A549 treated with AZD2906 at 1 μM for 4 hours (cell line): ENCODE measurements around the gene ZNF610. TPM values are rescaled to one million over a fixed set of nuclear protein-coding genes. Genes with fewer than 3 reads are reported as not detected.

Source experiments
- total RNA-seq: library from RNA; stranded (reverse); fragments of 200-300 nt; extraction: Qiagen RNA extraction; gene quantifications from 5 replicates; pipeline ENCODE4 v1.2.3, GENCODE V29; 2022

The ZNF610 gene
- total RNA-seq = not detected in 5 replicates

DNA sequence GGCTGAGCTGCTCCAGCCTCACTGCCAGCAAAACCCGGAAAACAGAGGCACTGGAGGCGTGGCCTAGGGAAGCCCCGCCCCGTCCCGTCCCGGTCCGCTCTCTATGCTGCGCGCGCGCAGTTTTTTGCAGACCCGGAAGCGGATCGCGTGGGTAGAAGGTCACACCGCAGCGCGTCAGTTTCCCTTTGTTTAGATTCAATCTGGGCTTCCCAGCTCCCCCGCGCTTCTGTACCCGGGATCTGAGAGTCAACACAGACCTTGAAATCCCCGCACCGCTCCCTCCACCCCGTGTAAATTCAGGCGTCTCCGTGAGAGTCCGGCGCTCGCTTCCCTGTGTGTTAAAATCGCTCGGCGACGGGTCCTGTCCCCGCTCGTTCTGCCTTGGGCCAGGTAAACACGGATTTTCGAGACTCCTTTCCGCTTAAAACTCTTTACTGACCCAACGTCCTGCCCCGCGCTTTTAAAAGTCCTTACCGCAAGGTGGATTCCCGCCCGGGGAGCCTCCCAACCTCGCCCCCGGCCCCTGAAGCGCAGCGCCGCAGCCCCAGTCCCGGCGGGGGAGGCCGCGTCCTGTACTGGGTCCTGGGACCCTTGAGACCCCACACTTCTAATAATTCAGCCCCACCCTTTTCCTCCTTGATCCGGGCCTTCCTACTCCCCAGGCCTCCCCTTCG, at the start of gene ZNF610:
ZNF610 (plus strand) TSS at position 127 of the 674 bp plus-strand sequence. CDS start 12,930 bp downstream, outside the sequence.

DNA sequence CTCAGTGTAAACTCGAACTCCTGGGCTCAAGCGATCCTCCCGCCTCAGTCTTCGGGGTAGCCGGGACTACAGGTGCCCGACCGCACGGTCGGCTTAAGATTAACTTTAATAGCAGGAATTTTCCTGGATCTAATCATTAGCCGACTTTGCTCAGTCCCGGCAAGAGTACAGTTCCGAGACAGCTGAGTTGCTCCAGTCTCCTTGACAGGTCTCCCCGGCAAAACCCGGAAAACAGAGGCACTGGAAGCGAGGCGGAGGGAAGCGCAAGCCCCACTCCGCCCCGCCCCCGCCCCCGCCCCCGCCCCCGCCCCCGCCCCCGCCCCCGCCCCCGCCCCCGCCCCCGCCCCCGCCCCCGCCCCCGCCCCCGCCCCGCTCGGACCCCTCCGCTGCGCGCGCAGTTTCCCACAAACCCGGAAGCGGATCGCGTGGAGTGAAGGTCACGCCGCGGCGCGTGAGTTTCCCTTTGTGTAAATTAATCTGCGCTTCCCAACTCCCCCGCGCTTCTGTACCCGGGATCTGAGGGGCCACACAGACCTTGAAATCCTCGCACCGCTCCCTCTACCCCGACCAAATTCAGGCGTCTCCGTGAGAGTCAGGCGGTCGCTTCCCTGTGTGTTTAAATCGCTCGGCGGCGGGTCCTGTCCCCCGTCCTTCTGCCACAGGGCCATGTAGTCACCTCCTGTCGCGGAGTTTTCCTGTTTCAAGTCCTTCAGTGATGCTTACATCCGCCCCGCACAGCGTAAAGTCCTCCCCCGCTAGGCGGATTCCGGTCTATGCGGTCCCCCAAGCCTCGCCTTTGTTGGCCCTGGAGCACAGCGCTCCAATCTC, 39.1 kb upstream of the ZNF610 start, which contains the start of gene ZNF480:
ZNF480 (plus strand) TSS at position 397 of the 828 bp plus-strand sequence. CDS start 3,244 bp downstream, outside the sequence.

DNA sequence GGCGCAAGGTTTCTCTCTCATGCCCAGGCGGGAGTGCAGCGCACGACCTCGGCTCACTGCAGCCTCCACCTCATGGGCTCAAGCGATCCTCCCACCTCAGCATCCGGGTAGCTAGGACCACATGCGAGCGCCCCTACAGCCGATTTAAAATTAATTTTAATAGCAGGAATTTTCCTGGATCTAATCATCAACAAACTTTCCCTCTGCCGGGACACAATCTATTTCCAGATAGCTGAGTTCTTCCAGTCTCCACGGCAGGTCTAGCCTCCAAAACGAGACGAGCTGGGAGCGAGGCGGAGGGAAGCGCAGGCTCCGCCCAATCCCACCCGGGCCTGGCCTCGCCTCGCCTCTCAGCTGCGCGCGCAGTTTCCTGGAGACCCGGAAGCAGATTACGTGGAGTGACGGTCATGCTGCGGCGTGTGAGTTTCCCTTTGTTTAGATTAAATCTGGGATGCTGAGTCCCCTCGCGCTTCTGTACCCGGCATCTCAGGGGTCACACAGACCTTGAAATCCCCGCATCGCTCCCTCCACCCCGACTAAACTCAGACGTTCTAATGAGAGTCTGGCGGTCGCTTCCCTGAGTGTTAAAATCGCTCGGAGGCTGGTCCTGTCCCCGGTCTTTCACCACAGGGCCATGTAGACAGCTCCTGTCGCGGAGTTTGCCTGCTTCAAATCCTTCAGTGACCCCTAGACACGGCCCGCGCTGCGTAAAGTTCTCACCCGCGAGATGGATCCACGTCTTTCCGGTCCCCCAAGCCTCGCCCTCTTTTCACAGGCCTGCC, 33.7 kb downstream of the ZNF610 start, which contains the start of gene ZNF880:
ZNF880 (plus strand) TSS at position 365 of the 782 bp plus-strand sequence; CDS start at position 408, 43 bp downstream.

DNA sequence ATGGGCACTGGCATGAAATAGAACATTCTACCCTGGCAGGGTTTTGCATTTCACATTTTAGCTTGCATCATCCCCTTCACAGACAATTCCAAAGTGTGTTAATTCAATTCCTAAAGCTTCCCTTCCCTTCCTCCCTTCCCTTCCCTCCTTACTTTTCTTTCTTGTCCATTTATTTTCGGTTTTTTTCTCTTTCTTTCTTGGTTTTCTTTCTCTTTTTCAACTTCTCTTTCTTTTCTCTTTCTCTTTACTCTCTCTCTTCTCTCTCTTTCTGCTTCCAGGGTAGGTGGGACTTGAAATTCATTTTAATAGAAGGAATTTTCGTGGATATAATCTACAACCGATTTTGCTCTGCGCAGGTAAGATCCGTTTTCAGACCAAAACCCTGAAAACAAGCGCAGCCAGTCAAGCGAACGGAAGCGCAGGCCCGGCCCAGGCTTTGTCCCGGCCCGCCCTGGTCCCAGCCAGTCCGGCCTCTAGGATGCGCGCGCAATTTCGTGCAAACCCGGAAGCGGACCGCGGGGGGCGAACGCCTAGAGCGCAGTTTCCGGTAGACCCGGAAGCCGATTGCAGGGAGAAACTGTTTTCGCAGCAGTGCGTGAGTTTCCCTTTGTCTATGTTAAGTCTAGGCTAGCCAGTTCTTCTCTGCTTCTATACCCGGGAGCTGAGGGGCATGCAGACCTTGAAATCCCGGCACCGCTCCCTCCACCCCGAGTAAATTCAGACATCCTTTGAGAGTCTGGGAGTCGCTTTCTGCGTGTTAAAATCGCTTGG, 61.5 kb downstream of the ZNF610 start, which contains the start of gene ZNF528:
ZNF528 (plus strand) TSS at position 540 of the 771 bp plus-strand sequence. CDS start 4,165 bp downstream, outside the sequence.

Other genes starting within 250 kb of the ZNF610 start
- gene ZNF841, start 240.5 kb upstream of the ZNF610 start, total RNA-seq = 1.6 to 1.9 TPM (median 1.8 TPM) in 5 replicates
- 0.41 to 1.1 TPM (median 0.82 TPM) in 5 replicates for gene ZNF616, start 196.3 kb upstream of the ZNF610 start, total RNA-seq
- gene ZNF836, start 164.6 kb upstream of the ZNF610 start, total RNA-seq = 0.42 to 1.1 TPM (median 0.76 TPM) in 5 replicates
- gene PPP2R1A, start 146.2 kb upstream of the ZNF610 start, total RNA-seq = 184 to 318 TPM (median 309 TPM) in 5 replicates
- gene ZNF766, start 66.7 kb upstream of the ZNF610 start, total RNA-seq = 6.6 to 11.2 TPM (median 8.3 TPM) in 5 replicates
- 6.1 to 17.9 TPM (median 16.3 TPM) in 5 replicates for gene ZNF480, start 39.1 kb upstream of the ZNF610 start, total RNA-seq
- 0.63 to 1.5 TPM (median 0.81 TPM) in 5 replicates for gene ZNF880, start 33.7 kb downstream of the ZNF610 start, total RNA-seq
- gene ZNF528, start 61.6 kb downstream of the ZNF610 start, total RNA-seq = 0.24 to 0.27 TPM in 2 of 5 replicates, not detected in the others
- gene ZNF534, start 92.9 kb downstream of the ZNF610 start, total RNA-seq = not detected in 5 replicates
- not detected in 5 replicates for gene ZNF578, start 117.3 kb downstream of the ZNF610 start, total RNA-seq
- gene ZNF808, start 191.4 kb downstream of the ZNF610 start, total RNA-seq = 0.04 to 0.11 TPM (median 0.10 TPM) in 5 replicates
- 0.09 to 0.29 TPM (median 0.26 TPM) in 5 replicates for gene ZNF701, start 234.0 kb downstream of the ZNF610 start, total RNA-seq